ENCODE measurements around the gene ALDH1L2.

GRCh38 chr12:105107171-105107493, 22.9 kb upstream of the ALDH1L2 start:
- TF ChIP-seq CTCF (IDR thresholded peaks at IDR 0.05): no peak
- TF ChIP-seq POLR2A (IDR thresholded peaks at IDR 0.05): no peak
